Kidney epithelial cell (primary cell): ENCODE data around the gene SPRN. TPM values are rescaled to one million over a fixed set of nuclear protein-coding genes. Genes with fewer than 3 reads are reported as not detected.
"Not testable (repeated sequence)": the region's sequence is repeated elsewhere in the genome, so short reads cannot be mapped to it uniquely, and the experiment has no call there.

Source experiments
- DNase-seq: peaks from one replicate; pipeline ENCODE4 v3.0.0-alpha.2; 2010; ENCODE audit warnings: low read depth
- H3K27me3 ChIP-seq: 2 replicates; pipeline ENCODE4 v1.6.0; 2011; ENCODE audit warnings: low read length; ENCODE audit not compliant: control insufficient read depth, insufficient read depth
- H3K36me3 ChIP-seq: 2 replicates; pipeline ENCODE4 v1.5.1; 2011; ENCODE audit warnings: low read length; ENCODE audit not compliant: control insufficient read depth, insufficient read depth
- H3K4me3 ChIP-seq: 2 replicates; pipeline ENCODE4 v1.5.1; 2011; ENCODE audit warnings: low read depth, mild to moderate bottlenecking, control low read depth, low read length
- CTCF ChIP-seq: IDR thresholded peaks from 2 replicates; pipeline ENCODE4 v1.5.1; 2011; ENCODE audit warnings: mild to moderate bottlenecking, moderate library complexity, low read length, control low read depth, inconsistent platforms; ENCODE audit not compliant: insufficient read depth, poor library complexity, severe bottlenecking
- total RNA-seq: library from RNA; depleted of rRNA; stranded (reverse); fragments of >200 nt; gene quantifications from 2 replicates; pipeline ENCODE4 v1.2.3, GENCODE V29; 2015

Gene SPRN
- total RNA-seq, 1 donor from 2014 or later: 2.1 TPM

GRCh38 chr10:133388236-133388972 is 36.0 kb downstream of the SPRN start:
- Histone ChIP-seq H3K27me3 (no peaks in the 10 kb centered on the region), H3K36me3 (no peaks in the 10 kb centered on the region), H3K4me3 (no peak overlapping the region)
- TF ChIP-seq CTCF: no peak
- no peak for DNase-seq

- H3K27me3 ChIP-seq, H3K36me3 ChIP-seq, DNase-seq, H3K4me3 ChIP-seq: not testable (repeated sequence)
These were observed 37.5 kb downstream of the SPRN start for GRCh38 chr10:133386951-133387350.

DNA sequence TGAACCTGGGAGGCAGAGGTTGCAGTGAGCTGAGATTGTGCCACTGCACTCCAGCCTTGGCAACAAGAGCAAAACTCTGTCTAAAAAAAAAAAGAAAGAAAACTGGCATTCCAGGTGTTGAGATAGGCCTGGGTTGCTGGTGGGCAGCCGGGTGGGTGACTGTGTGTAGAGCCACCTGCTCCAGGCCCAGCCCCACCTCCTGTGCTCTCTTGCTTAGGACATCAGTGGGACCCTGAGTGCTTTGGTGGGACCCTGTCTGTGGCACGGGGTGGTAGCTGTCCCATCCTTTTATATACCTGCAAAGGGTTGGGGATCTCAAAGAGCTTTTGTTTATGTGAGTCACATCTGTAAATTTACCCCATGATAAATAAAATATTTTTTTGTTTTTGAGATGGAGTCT is 39.2 kb downstream of the SPRN start:
- DNase-seq: no peak
- Histone ChIP-seq H3K36me3 (no peaks in the 10 kb centered on the region), H3K4me3 (no peak overlapping the region), H3K27me3 (no peaks in the 10 kb centered on the region)
- TF ChIP-seq CTCF: no peak

DNA sequence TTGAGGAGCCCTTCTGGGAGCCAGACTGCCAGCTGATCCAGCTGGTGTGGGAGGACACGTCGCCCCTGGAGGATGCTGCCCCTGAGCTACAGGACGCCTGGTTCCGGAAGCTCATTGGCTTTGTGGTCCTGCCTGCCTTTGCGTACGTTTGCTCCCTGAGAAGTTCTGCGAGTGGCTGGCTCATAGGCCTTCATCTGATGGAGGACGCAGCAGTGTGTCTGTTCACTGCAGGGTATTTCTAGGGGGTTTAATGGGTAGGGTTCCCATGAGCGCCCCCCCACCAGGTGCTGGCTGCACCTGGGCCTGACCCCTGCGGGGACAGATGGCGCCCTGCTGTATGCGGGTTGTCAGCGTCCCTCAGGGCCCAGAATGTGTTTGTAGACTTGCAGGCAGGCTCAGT is 40.4 kb downstream of the SPRN start:
- no peaks in the 10 kb centered on the region for H3K27me3 ChIP-seq
- no peaks in the 10 kb centered on the region for H3K36me3 ChIP-seq
- TF ChIP-seq CTCF: no peak
- H3K4me3 ChIP-seq: no peak overlapping the region
- DNase-seq: no peak

DNA sequence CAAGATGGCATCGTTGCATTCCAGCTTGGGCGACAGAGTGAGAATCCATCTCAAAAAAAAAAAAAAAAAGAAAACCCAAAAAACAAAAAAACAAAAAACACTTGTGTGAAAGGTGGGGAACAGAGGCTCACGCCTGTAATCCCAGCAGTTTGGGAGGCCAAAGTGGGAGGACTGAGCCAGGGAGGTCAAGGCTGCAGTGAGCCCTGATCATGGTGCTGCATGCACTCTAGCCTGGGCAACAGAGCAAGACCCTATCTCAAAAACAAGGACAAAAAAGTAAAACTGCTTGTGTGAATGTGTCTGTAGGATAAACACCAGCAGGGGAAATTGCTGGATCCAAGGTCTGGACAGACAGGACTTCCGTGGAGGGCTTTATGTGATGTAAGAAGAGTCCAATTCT is 40.9 kb downstream of the SPRN start:
- TF ChIP-seq CTCF: no peak
- H3K4me3 ChIP-seq: no peak overlapping the region

GRCh38 chr10:133381036-133381435 is 43.4 kb downstream of the SPRN start:
- no peak for DNase-seq
- no peaks in the 10 kb centered on the region for H3K27me3 ChIP-seq
- no peaks in the 10 kb centered on the region for H3K36me3 ChIP-seq
- no peak for TF ChIP-seq CTCF
- no peak overlapping the region for H3K4me3 ChIP-seq

More for the DNA sequence above, 40.9 kb downstream of the SPRN start:
- Histone ChIP-seq H3K36me3 (no peaks in the 10 kb centered on the region), H3K27me3 (no peaks in the 10 kb centered on the region)
- no peak for DNase-seq
